Measurements from ENCODE around the gene IL1RAPL1. TPM values are rescaled to one million over a fixed set of nuclear protein-coding genes. Genes with fewer than 3 reads are reported as not detected.

IL1RAPL1 gene
- total RNA-seq, 4 donors from 2014 or later, result 0.78 TPM; not detected in 3

DNA sequence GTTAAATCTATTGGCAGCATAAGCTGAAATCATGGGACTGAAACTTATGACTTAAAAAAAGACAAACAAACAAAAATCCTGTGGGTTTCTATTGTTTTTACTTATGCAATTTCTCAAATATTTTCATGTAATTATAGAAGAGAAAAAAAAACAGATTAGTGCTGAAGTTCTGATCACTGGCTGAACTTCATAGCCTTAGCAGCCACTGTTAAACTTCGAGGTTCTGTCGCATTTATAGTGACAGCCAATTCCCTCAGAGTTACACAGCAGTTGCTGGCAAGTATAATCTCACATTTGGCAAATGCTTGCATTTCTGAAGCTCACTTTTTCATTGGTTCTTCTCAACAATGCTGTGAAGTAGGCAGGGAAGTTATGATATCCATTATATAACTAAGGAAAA lies 879.2 kb downstream of the IL1RAPL1 start:
- Histone ChIP-seq H3K27ac (no peak overlapping the region), H3K4me1 (no peaks in the 10 kb centered on the region), H3K27me3 (no peaks in the 10 kb centered on the region), H3K4me3 (replicated peaks in 1 of 3) (no peak overlapping the region), H3K9me3 (no peaks in the 10 kb centered on the region), H3K36me3 (no peaks in the 10 kb centered on the region)
- TF ChIP-seq POLR2A (IDR thresholded peaks at IDR 0.05), result no peak
- TF ChIP-seq, protein P1, sequence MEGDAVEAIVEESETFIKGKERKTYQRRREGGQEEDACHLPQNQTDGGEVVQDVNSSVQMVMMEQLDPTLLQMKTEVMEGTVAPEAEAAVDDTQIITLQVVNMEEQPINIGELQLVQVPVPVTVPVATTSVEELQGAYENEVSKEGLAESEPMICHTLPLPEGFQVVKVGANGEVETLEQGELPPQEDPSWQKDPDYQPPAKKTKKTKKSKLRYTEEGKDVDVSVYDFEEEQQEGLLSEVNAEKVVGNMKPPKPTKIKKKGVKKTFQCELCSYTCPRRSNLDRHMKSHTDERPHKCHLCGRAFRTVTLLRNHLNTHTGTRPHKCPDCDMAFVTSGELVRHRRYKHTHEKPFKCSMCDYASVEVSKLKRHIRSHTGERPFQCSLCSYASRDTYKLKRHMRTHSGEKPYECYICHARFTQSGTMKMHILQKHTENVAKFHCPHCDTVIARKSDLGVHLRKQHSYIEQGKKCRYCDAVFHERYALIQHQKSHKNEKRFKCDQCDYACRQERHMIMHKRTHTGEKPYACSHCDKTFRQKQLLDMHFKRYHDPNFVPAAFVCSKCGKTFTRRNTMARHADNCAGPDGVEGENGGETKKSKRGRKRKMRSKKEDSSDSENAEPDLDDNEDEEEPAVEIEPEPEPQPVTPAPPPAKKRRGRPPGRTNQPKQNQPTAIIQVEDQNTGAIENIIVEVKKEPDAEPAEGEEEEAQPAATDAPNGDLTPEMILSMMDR (IDR thresholded peaks at IDR 0.05), result no peak
- no peak for DNase-seq
- intact Hi-C loops (cut with DNase I), result no loop called here
- WGBS, 2 donors, result 66 to 68% methylated on average over 2 of the region's 2 CpGs

DNA sequence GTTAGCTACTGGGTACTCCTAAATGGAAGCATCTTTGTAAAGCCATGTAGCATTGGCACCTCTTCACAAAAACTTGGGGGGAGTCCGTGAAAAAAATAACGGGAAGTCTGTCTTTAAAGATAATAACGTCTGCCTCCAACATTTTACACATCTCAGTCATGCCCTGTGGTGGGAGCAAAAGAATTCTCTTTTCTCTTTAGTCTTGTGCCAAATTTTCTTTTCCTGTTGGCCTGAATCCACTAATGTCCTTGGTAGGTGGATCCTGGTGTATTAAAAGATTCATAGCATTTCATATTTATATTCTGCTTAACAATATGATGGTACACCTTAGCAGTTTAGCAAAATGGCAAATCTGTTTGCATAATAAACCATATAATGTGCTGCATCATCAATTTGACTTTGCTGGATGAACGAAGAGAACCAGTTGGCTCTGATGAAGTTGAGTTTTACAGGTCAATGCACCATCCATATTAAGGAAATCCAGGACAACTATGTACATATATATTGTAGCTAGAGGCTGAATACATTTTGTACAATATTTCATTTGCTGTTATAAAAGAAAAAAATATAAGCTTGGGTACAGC lies 881.8 kb downstream of the IL1RAPL1 start:
- intact Hi-C loops (cut with DNase I), result no loop called here

DNA sequence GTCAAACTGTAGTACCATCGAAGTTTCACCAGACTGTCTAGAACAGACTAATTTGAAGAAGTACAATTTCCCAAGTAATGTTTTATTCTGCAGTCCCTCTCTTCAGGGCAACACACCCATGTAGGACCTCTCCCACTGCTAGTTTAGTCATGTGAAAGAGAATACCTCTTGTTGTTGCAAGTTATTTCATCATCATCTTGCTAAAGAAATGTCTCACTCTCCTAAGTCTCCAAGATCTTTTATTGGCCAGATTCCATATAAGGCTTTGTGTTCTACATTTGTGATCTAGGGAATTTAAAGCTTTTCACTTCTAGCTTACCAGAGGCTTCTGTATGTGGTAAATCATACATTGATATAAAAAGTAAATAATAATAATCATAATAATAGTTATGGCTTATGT lies 882.8 kb downstream of the IL1RAPL1 start:
- intact Hi-C loops (cut with DNase I), result no loop called here
- no peak for DNase-seq

More for the DNA sequence above, 881.8 kb downstream of the IL1RAPL1 start:
- H3K9me3 ChIP-seq, result no peaks in the 10 kb centered on the region
- no peak for DNase-seq
- H3K36me3 ChIP-seq, result no peaks in the 10 kb centered on the region
- TF ChIP-seq, protein P1 (IDR thresholded peaks at IDR 0.05), result no peak
- no peak overlapping the region for H3K27ac ChIP-seq
- WGBS, 2 donors, result 61 to 67% methylated on average over 4 of the region's 4 CpGs
- H3K4me3 ChIP-seq (replicated peaks in 1 of 3), result no peak overlapping the region
- H3K27me3 ChIP-seq, result no peaks in the 10 kb centered on the region
- H3K4me1 ChIP-seq, result no peaks in the 10 kb centered on the region

DNA sequence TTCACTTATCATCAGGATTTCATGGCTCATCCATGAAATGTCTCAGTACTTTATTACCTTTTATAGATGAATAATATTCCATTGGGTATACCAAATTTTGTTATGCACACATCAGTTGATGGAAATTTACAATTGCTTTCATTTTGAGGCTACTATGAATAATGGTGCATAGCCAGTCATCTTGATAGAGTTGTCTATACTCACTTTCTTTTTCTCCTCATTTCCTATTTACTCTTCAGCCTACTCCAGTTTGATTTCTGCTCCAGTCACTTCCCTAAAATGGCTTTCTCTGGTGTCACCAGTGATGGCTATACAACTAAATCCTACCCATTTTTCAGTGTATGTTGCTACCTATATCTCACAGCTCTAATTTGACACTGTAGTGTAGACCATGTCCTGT lies 884.6 kb downstream of the IL1RAPL1 start:
- no peaks in the 10 kb centered on the region for H3K4me1 ChIP-seq
- no peak overlapping the region for H3K27ac ChIP-seq
- H3K4me3 ChIP-seq (replicated peaks in 1 of 3), result no peak overlapping the region
- no peaks in the 10 kb centered on the region for H3K27me3 ChIP-seq
- TF ChIP-seq, protein P1 (IDR thresholded peaks at IDR 0.05), result no peak
- no peak for TF ChIP-seq POLR2A (IDR thresholded peaks at IDR 0.05)
- intact Hi-C loops (cut with DNase I), result no loop called here
- DNase-seq, result no peak
- H3K36me3 ChIP-seq, result no peaks in the 10 kb centered on the region
- H3K9me3 ChIP-seq, result no peaks in the 10 kb centered on the region

More for the DNA sequence above, 882.8 kb downstream of the IL1RAPL1 start:
- no peaks in the 10 kb centered on the region for H3K9me3 ChIP-seq
- TF ChIP-seq, protein P1 (IDR thresholded peaks at IDR 0.05), result no peak
- TF ChIP-seq POLR2A (IDR thresholded peaks at IDR 0.05), result no peak
- H3K27me3 ChIP-seq, result no peaks in the 10 kb centered on the region
- H3K4me3 ChIP-seq (replicated peaks in 1 of 3), result no peak overlapping the region
- H3K27ac ChIP-seq, result no peak overlapping the region
- 61 to 79% methylated on average over 1 of the region's 1 CpG for WGBS, 2 donors
- no peaks in the 10 kb centered on the region for H3K36me3 ChIP-seq
- no peaks in the 10 kb centered on the region for H3K4me1 ChIP-seq

DNA sequence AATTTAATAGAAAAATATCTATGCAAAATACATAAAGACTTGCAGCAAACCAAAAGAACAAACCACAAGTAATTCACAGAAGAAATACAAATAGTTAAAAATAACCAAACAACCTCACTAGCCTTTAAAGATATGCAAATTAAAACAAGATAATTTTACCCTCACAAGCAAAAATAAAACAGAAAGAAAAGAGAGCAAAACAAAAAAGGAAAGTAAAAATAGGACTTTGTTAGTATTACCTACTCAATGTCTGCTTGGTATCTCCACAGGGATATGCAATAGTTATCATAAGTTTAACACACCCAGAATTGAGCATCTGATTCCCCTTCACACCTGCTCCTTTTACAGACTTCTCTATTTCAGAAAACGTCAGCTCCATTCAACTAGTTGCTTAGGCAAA lies 890.6 kb downstream of the IL1RAPL1 start:
- Histone ChIP-seq H3K36me3 (no peaks in the 10 kb centered on the region), H3K4me3 (replicated peaks in 1 of 3) (no peak overlapping the region), H3K9me3 (no peaks in the 10 kb centered on the region), H3K4me1 (no peaks in the 10 kb centered on the region), H3K27me3 (no peaks in the 10 kb centered on the region), H3K27ac (no peak overlapping the region)
- TF ChIP-seq, protein P1 (IDR thresholded peaks at IDR 0.05), result no peak
- 82 to 85% methylated on average over 1 of the region's 1 CpG for WGBS, 2 donors
- DNase-seq, result no peak
- intact Hi-C loops (cut with DNase I), result no loop called here

Measured in thyroid gland (tissue), 4 donors.